AG09309 (cell line): Measurements from ENCODE around the gene DIS3.
"Not testable (repeated sequence)": the region's sequence is repeated elsewhere in the genome, so short reads cannot be mapped to it uniquely, and the experiment has no call there.

ENCODE experiments used
- DNase-seq: peaks from one replicate; pipeline ENCODE4 v3.0.0-alpha.2; 2010; ENCODE audit warnings: low read depth
- H3K4me3 ChIP-seq: 2 replicates; pipeline ENCODE4 v1.5.1; 2011; ENCODE audit warnings: mild to moderate bottlenecking, low read depth, low read length, moderate library complexity; ENCODE audit not compliant: control insufficient read depth
- CTCF ChIP-seq: IDR thresholded peaks from 2 replicates; pipeline ENCODE4 v1.5.1; 2011; ENCODE audit warnings: mild to moderate bottlenecking, low read depth, low read length, inconsistent platforms; ENCODE audit not compliant: insufficient read depth, control insufficient read depth; ENCODE audit errors: missing control alignments

DIS3 gene

GRCh38 chr13:72781451-72782439, at the start of gene DIS3, which contains the start of gene PIBF1:
TSS of gene DIS3 (minus strand) at chr13:72781900. CDS start at chr13:72781832, 68 bp downstream.
TSS of gene PIBF1 (plus strand) at chr13:72782133. CDS start at chr13:72783470, 1,337 bp downstream.
- H3K4me3 ChIP-seq = peak within 1 kb of the TSS; percentile 79
- DNase-seq = peak; percentile 87
- no peak for TF ChIP-seq CTCF

- no peak for TF ChIP-seq CTCF
- H3K4me3 ChIP-seq = no peak overlapping the region
- DNase-seq = no peak
Measured at GRCh38 chr13:72823724-72824123, 42.0 kb upstream of the DIS3 start.

GRCh38 chr13:72823081-72823480, 41.4 kb upstream of the DIS3 start:
- no peak for DNase-seq
- H3K4me3 ChIP-seq = no peak overlapping the region
- no peak for TF ChIP-seq CTCF

GRCh38 chr13:72820898-72821279, 39.2 kb upstream of the DIS3 start:
- DNase-seq = no peak
- no peak overlapping the region for H3K4me3 ChIP-seq
- no peak for TF ChIP-seq CTCF

- peak; percentile 21 for DNase-seq
- no peak overlapping the region for H3K4me3 ChIP-seq
- TF ChIP-seq CTCF = no peak
Measured at GRCh38 chr13:72820156-72820897, 38.6 kb upstream of the DIS3 start.

- TF ChIP-seq CTCF = peak; percentile 22
- no peak overlapping the region for H3K4me3 ChIP-seq
- DNase-seq = no peak
Measured at GRCh38 chr13:72808917-72809500, 27.3 kb upstream of the DIS3 start.

GRCh38 chr13:72806514-72806913, 24.8 kb upstream of the DIS3 start:
- DNase-seq, H3K4me3 ChIP-seq: not testable (repeated sequence)
